ENCODE results near the gene COL20A1. TPM values are rescaled to one million over a fixed set of nuclear protein-coding genes. Genes with fewer than 3 reads are reported as not detected.
"Not testable (repeated sequence)": the region's sequence is repeated elsewhere in the genome, so short reads cannot be mapped to it uniquely, and the experiment has no call there.

COL20A1 gene
- polyA plus RNA-seq, 4 donors: 0.09 to 1.7 TPM; not detected in 2

DNA sequence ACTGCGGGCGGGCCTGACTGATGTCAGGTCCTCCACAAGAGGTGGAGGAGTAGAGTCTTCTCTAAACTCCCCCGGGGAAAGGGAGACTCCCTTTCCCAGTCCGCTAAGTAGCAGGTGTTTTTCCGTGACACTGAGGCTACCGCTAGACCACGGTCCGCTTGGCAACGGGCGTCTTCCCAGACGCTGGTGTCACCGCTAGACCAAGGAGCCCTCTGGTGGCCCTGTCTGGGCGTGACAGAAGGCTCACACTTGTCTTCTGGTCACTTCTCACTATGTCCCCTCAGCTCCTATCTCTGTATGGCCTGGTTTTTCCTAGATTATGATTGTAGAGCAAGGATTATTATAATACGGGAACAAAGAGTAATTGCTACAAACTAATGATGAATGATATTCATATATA, 41.6 kb upstream of the COL20A1 start:
- not testable (repeated sequence) for H3K36me3 ChIP-seq (ENCODE audit: control insufficient read depth in 3 of 3, insufficient read depth in 2 of 3, low read depth in 1 of 3, low read length in 3 of 3); H3K9me3 ChIP-seq (ENCODE audit: control insufficient read depth in 2 of 2, insufficient read depth in 1 of 2, low read depth in 1 of 2, low read length in 1 of 2); H3K4me3 ChIP-seq (ENCODE audit: low read depth in 1 of 3, low read length in 3 of 3); H3K27ac ChIP-seq (ENCODE audit: low read depth in 1 of 3, low read length in 2 of 3); H3K4me1 ChIP-seq (ENCODE audit: control insufficient read depth in 3 of 3, insufficient read depth in 2 of 3, low read depth in 1 of 3, low read length in 2 of 3); DNase-seq; FAIRE-seq
- H3K27me3 ChIP-seq (ENCODE audit: control insufficient read depth in 3 of 3, insufficient read depth in 3 of 3, low read length in 3 of 3): peaks cover 11 to 60% (median 38%) of the 10 kb centered on the region in 3 donors
- WGBS, 3 donors: 20 to 36% (median 24%) methylated on average over 12 of the region's 14 CpGs

DNA sequence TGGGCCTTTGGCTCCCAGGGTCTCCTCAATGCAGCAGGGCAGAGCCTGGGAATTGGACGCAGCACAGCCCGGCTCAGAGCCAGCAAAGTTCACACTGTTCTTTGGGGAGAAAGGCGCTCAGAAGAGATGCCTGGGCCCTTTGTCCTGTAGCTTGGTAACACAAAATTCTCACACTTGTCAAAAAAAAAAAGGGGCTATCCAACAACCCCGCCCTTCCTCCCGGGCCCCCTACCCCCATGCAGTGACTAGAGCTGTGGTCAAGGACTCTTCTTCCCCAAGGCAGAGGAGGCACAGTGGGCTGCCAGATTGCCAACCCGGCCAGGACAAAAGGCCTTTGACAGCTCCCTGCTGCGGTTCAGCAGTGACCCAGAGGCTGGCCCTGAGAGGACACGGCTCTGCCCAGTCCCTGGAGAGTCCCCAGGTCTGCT, 40.7 kb upstream of the COL20A1 start:
- Histone ChIP-seq H3K27ac (ENCODE audit: low read depth in 1 of 3, low read length in 2 of 3) (no peak overlapping the region), H3K4me1 (ENCODE audit: control insufficient read depth in 3 of 3, insufficient read depth in 2 of 3, low read depth in 1 of 3, low read length in 2 of 3) (peaks cover 0 to 6% (median 0%) of the 10 kb centered on the region in 3 donors), H3K9me3 (ENCODE audit: control insufficient read depth in 2 of 2, insufficient read depth in 1 of 2, low read depth in 1 of 2, low read length in 1 of 2) (no peaks in the 10 kb centered on the region), H3K36me3 (ENCODE audit: control insufficient read depth in 3 of 3, insufficient read depth in 2 of 3, low read depth in 1 of 3, low read length in 3 of 3) (peaks cover 0 to under 1% (median 0%) of the 10 kb centered on the region in 3 donors), H3K27me3 (ENCODE audit: control insufficient read depth in 3 of 3, insufficient read depth in 3 of 3, low read length in 3 of 3) (peaks cover 11 to 55% (median 32%) of the 10 kb centered on the region in 3 donors), H3K4me3 (ENCODE audit: low read depth in 1 of 3, low read length in 3 of 3) (no peak overlapping the region)
- 47 to 59% (median 56%) methylated on average over 7 to 8 of the region's 8 CpGs for WGBS, 3 donors
- DNase-seq: no peak
- no peak for FAIRE-seq

GRCh38 chr20:63253065-63253437, 39.9 kb upstream of the COL20A1 start:
- Histone ChIP-seq H3K27ac (ENCODE audit: low read depth in 1 of 3, low read length in 2 of 3) (no peak overlapping the region), H3K4me1 (ENCODE audit: control insufficient read depth in 3 of 3, insufficient read depth in 2 of 3, low read depth in 1 of 3, low read length in 2 of 3) (peaks cover 0 to 7% (median 0%) of the 10 kb centered on the region in 3 donors), H3K4me3 (ENCODE audit: low read depth in 1 of 3, low read length in 3 of 3) (peak overlapping the region in 1 of 3 donors; percentile 26), H3K9me3 (ENCODE audit: control insufficient read depth in 2 of 2, insufficient read depth in 1 of 2, low read depth in 1 of 2, low read length in 1 of 2) (no peaks in the 10 kb centered on the region), H3K36me3 (ENCODE audit: control insufficient read depth in 3 of 3, insufficient read depth in 2 of 3, low read depth in 1 of 3, low read length in 3 of 3) (no peaks in the 10 kb centered on the region), H3K27me3 (ENCODE audit: control insufficient read depth in 3 of 3, insufficient read depth in 3 of 3, low read length in 3 of 3) (peaks cover 11 to 47% (median 28%) of the 10 kb centered on the region in 3 donors)
- DNase-seq (no peak), FAIRE-seq (no peak)
- 10 to 18% (median 14%) methylated on average over 16 of the region's 16 CpGs for WGBS, 3 donors

DNA sequence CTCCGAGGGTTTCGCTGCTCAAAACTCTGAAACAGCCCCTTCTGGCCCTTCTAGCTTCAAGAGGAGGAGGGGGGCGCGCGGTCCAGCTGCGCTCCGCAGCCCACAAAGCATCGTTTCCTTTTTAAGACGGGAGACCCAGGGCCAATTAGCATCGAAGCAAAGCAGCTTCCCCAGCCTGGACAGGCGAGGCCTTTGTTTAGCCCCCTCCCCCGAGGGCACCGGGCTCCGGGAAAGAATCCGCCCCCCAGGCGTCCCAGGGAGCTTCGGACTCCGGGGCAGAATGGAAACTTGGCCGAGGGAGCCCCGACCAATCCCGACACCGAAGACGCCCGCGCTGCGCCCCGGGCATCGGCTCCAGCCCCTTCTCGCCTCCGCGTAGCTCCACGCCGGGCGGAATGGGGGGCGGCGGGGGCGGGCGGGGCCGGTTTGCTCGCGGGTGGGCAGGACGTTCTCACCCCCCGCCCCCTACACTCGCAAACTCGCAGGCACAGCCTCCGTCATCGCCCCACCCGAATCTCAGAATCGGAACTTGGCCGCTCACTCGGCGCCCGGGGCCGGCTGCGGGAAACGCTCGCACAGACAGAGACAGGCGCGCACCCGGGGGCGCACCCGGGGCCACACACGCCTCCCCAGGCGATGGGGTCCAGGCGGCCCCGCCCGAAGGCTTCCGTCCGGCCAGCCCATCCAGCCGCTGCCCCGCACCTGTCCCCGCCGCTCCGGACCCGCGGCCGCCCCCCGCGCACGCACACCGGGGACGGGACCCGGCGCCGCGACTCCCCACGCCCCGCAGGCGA, 39.4 kb upstream of the COL20A1 start:
- FAIRE-seq (no peak), DNase-seq (no peak)
- 1 to 4% (median 2%) methylated on average over 61 to 89 of the region's 89 CpGs for WGBS, 3 donors
- Histone ChIP-seq H3K4me1 (ENCODE audit: control insufficient read depth in 3 of 3, insufficient read depth in 2 of 3, low read depth in 1 of 3, low read length in 2 of 3) (peaks cover 0 to 12% (median 0%) of the 10 kb centered on the region in 3 donors), H3K27ac (ENCODE audit: low read depth in 1 of 3, low read length in 2 of 3) (no peak overlapping the region), H3K27me3 (ENCODE audit: control insufficient read depth in 3 of 3, insufficient read depth in 3 of 3, low read length in 3 of 3) (peaks cover 11 to 41% (median 23%) of the 10 kb centered on the region in 3 donors), H3K36me3 (ENCODE audit: control insufficient read depth in 3 of 3, insufficient read depth in 2 of 3, low read depth in 1 of 3, low read length in 3 of 3) (no peaks in the 10 kb centered on the region), H3K4me3 (ENCODE audit: low read depth in 1 of 3, low read length in 3 of 3) (peak overlapping the region in 1 of 3 donors; percentile 26), H3K9me3 (ENCODE audit: control insufficient read depth in 2 of 2, insufficient read depth in 1 of 2, low read depth in 1 of 2, low read length in 1 of 2) (no peaks in the 10 kb centered on the region)

DNA sequence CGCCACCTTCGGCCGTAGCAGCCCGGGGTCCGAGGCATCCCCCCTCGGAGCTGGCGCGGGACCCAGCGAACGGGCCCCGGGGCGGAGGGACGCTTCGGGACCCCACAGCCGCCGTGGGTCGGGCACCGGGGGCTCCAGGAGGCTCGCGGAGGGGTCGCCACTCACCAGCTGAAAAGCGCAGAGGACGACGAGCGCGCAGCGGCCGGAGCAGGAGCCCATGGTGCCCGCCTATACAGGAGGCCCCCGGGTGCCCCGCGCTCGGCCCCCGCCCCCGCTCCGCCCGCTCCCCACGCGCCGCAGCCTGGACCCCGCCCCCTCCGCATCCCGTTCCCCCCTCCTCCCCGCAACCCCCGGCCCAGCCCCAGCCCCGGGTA, 38.8 kb upstream of the COL20A1 start, which contains the start of gene NKAIN4:
TSS of gene NKAIN4 (minus strand) at position 232 of the 374 bp plus-strand sequence. CDS start at position 219, 13 bp downstream.
- Histone ChIP-seq H3K27me3 (ENCODE audit: control insufficient read depth in 3 of 3, insufficient read depth in 3 of 3, low read length in 3 of 3) (peaks cover 11 to 40% (median 23%) of the 10 kb centered on the region in 3 donors), H3K4me1 (ENCODE audit: control insufficient read depth in 3 of 3, insufficient read depth in 2 of 3, low read depth in 1 of 3, low read length in 2 of 3) (peaks cover 0 to 12% (median 0%) of the 10 kb centered on the region in 3 donors), H3K9me3 (ENCODE audit: control insufficient read depth in 2 of 2, insufficient read depth in 1 of 2, low read depth in 1 of 2, low read length in 1 of 2) (no peaks in the 10 kb centered on the region), H3K36me3 (ENCODE audit: control insufficient read depth in 3 of 3, insufficient read depth in 2 of 3, low read depth in 1 of 3, low read length in 3 of 3) (no peaks in the 10 kb centered on the region), H3K27ac (ENCODE audit: low read depth in 1 of 3, low read length in 2 of 3) (no peak within 1 kb of the TSS), H3K4me3 (ENCODE audit: low read depth in 1 of 3, low read length in 3 of 3) (peak within 1 kb of the TSS in 1 of 3 donors; percentile 26)
- no peak for FAIRE-seq
- DNase-seq: no peak
- 0 to 10% (median 2%) methylated on average over 7 to 46 of the region's 46 CpGs for WGBS, 3 donors

DNA sequence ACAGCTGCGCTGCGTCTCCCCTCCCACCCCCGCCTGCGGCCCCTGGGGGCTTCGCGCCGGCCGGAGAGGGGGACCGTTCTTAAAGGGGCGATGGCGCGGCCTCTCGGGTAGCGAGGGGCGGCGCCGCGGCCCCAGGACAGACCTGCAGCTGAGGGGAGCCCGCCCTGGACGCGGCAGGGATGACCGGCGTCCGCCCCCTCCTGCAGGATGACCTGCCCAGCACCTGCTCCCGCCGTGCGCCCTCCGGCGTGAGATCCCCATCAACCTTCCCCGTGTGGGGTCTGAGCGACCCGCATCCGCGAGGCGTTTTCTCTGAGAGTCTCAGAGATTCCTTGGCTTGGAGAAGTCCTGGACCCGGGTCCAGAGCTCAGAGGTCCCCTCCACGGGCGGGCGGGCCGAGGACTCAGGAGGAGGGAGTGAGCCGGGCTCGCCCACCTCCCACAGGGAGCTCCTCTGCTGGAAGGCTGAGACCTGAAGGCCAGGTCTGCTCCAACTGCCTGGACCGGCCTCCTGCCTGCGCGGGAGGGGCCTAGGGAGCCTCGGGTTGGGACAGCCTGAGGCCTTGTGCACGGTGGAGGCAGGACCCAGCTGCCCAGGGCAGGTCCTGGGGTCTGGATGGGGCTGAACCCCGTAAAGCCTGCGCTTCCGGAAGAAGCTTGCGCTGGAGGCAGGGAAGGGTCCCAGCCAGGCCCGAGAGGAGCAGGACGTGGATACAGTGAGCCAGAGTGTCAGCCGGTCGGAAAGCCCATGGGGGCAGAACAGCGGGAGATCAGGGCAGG, 38.2 kb upstream of the COL20A1 start:
- Histone ChIP-seq H3K4me1 (ENCODE audit: control insufficient read depth in 3 of 3, insufficient read depth in 2 of 3, low read depth in 1 of 3, low read length in 2 of 3) (peaks cover 0 to 12% (median 0%) of the 10 kb centered on the region in 3 donors), H3K27ac (ENCODE audit: low read depth in 1 of 3, low read length in 2 of 3) (no peak overlapping the region), H3K4me3 (ENCODE audit: low read depth in 1 of 3, low read length in 3 of 3) (no peak overlapping the region), H3K36me3 (ENCODE audit: control insufficient read depth in 3 of 3, insufficient read depth in 2 of 3, low read depth in 1 of 3, low read length in 3 of 3) (no peaks in the 10 kb centered on the region), H3K9me3 (ENCODE audit: control insufficient read depth in 2 of 2, insufficient read depth in 1 of 2, low read depth in 1 of 2, low read length in 1 of 2) (no peaks in the 10 kb centered on the region), H3K27me3 (ENCODE audit: control insufficient read depth in 3 of 3, insufficient read depth in 3 of 3, low read length in 3 of 3) (peaks cover 11 to 40% (median 23%) of the 10 kb centered on the region in 3 donors)
- WGBS, 3 donors: 9 to 11% (median 11%) methylated on average over 48 to 56 of the region's 56 CpGs
- DNase-seq (no peak), FAIRE-seq (no peak)

DNA sequence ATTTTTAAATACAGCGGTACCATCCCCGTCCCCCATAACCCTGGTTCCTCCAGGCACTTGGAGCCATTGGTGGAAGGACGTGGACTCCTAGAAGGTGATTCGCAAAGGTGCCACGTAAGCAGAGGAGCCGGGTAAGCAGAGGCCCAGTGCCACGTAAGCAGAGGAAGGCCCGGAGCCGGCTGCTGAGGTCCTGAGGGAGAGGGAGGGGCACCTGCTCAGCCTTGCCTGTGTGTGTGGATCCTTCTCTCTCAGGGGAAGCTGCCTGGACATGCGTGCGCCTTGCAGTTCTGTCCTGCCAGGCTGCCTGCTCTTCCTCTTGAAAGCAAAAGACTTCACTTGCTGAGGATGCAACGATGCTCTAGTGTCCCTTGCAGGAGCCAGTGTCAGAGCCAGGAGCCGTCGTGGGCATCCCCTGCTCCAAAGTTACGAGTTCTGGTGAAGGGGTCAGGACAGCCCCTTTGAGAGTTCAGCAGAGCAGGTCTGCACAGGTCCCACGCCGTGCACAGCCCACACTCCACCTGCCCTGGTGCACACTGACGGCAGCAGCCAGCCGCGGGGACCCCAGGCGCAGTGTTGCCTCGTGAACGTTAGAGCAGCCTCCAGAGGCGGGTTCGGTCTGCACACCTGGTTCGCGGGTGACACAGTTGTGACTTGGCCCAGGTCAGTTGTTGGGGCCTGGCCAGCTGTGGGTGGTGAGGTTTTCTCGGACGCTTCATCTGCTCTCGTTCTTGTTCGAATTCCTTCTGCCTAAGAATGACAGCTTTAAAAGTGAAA, 36.9 kb upstream of the COL20A1 start:
- FAIRE-seq: no peak
- 47 to 60% (median 49%) methylated on average over 31 of the region's 31 CpGs for WGBS, 3 donors
- Histone ChIP-seq H3K27ac (ENCODE audit: low read depth in 1 of 3, low read length in 2 of 3) (no peak overlapping the region), H3K4me1 (ENCODE audit: control insufficient read depth in 3 of 3, insufficient read depth in 2 of 3, low read depth in 1 of 3, low read length in 2 of 3) (peaks cover 0 to 18% (median 0%) of the 10 kb centered on the region in 3 donors), H3K27me3 (ENCODE audit: control insufficient read depth in 3 of 3, insufficient read depth in 3 of 3, low read length in 3 of 3) (peaks cover 11 to 40% (median 26%) of the 10 kb centered on the region in 3 donors), H3K4me3 (ENCODE audit: low read depth in 1 of 3, low read length in 3 of 3) (no peak overlapping the region), H3K9me3 (ENCODE audit: control insufficient read depth in 2 of 2, insufficient read depth in 1 of 2, low read depth in 1 of 2, low read length in 1 of 2) (no peaks in the 10 kb centered on the region), H3K36me3 (ENCODE audit: control insufficient read depth in 3 of 3, insufficient read depth in 2 of 3, low read depth in 1 of 3, low read length in 3 of 3) (no peaks in the 10 kb centered on the region)
- DNase-seq: no peak

DNA sequence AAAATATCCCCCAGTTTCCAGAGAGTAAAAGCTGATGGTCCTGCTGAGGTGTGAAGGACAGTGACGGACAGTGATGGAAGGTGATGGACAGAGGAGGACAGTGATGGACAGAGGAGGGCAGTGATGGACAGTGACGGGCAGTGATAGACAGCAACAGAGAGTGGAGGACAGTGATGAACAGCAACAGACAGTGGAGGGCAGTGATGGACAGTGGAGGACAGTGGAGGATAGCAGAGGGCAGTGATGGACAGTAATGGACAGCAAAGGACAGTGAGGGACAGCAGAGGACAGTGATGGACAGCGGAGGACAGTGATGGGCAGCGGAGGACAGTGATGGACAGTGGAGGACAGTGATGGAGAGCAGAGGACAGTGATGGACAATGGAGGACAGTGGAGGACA, 36.0 kb upstream of the COL20A1 start:
- H3K36me3 ChIP-seq (ENCODE audit: control insufficient read depth in 3 of 3, insufficient read depth in 2 of 3, low read depth in 1 of 3, low read length in 3 of 3): no peaks in the 10 kb centered on the region
- 85 to 91% (median 90%) methylated on average over 4 of the region's 4 CpGs for WGBS, 3 donors
- H3K27ac ChIP-seq (ENCODE audit: low read depth in 1 of 3, low read length in 2 of 3): no peak overlapping the region
- DNase-seq (no peak), FAIRE-seq (no peak)
- H3K4me1 ChIP-seq (ENCODE audit: control insufficient read depth in 3 of 3, insufficient read depth in 2 of 3, low read depth in 1 of 3, low read length in 2 of 3): peaks cover 0 to 22% (median 0%) of the 10 kb centered on the region in 3 donors
- no peak overlapping the region for H3K4me3 ChIP-seq (ENCODE audit: low read depth in 1 of 3, low read length in 3 of 3)
- no peaks in the 10 kb centered on the region for H3K9me3 ChIP-seq (ENCODE audit: control insufficient read depth in 2 of 2, insufficient read depth in 1 of 2, low read depth in 1 of 2, low read length in 1 of 2)
- H3K27me3 ChIP-seq (ENCODE audit: control insufficient read depth in 3 of 3, insufficient read depth in 3 of 3, low read length in 3 of 3): peaks cover 11 to 36% (median 23%) of the 10 kb centered on the region in 3 donors
